Endothelial cell (in vitro differentiated cells): ENCODE results near the gene SERINC5. TPM values are rescaled to one million over a fixed set of nuclear protein-coding genes. Genes with fewer than 3 reads are reported as not detected.

Experiments
- DNase-seq: peaks from one replicate; pipeline ENCODE4 v3.0.0; 2021; ENCODE audit warnings: low spot score
- H3K27ac Mint-ChIP-seq: one replicate; pipeline ENCODE4 v1.8.0; 2021; ENCODE audit warnings: mixed read lengths, inconsistent platforms; ENCODE audit not compliant: unreplicated experiment
- H3K27me3 Mint-ChIP-seq: one replicate; pipeline ENCODE4 v1.8.0; 2021; ENCODE audit warnings: mild to moderate bottlenecking, moderate library complexity, mixed read lengths, inconsistent platforms; ENCODE audit not compliant: unreplicated experiment
- H3K36me3 Mint-ChIP-seq: one replicate; pipeline ENCODE4 v1.8.0; 2021; ENCODE audit warnings: mild to moderate bottlenecking, low read depth, mixed read lengths, inconsistent platforms; ENCODE audit not compliant: unreplicated experiment
- H3K4me1 Mint-ChIP-seq: one replicate; pipeline ENCODE4 v1.8.0; 2021; ENCODE audit warnings: mild to moderate bottlenecking, mixed read lengths, inconsistent platforms; ENCODE audit not compliant: unreplicated experiment
- H3K4me3 Mint-ChIP-seq: one replicate; pipeline ENCODE4 v1.8.0; 2021; ENCODE audit warnings: mild to moderate bottlenecking, mixed read lengths, inconsistent platforms; ENCODE audit not compliant: unreplicated experiment
- H3K9me3 Mint-ChIP-seq: one replicate; pipeline ENCODE4 v1.8.0; 2021; ENCODE audit warnings: mixed read lengths, inconsistent platforms; ENCODE audit not compliant: unreplicated experiment
- total RNA-seq: library from RNA; stranded (reverse); fragmentation: NEBNext Ultra II Directional; extraction: Animal tissue kit (Norgen Biotek cat#: 25700); gene quantifications from one replicate; pipeline ENCODE4 v1.2.1, GENCODE V29; 2021; ENCODE audit not compliant: unreplicated experiment
- TF ChIP-seq, protein P1 (sequence below): fragments of 200-600 bp; sonication (generic); IDR thresholded peaks from one replicate; pipeline ENCODE4 v1.5.0; 2021; ENCODE audit warnings: antibody characterized with exemption; ENCODE audit not compliant: unreplicated experiment

SERINC5 gene
- total RNA-seq, 1 donor from 2014 or later: 122 TPM

DNA sequence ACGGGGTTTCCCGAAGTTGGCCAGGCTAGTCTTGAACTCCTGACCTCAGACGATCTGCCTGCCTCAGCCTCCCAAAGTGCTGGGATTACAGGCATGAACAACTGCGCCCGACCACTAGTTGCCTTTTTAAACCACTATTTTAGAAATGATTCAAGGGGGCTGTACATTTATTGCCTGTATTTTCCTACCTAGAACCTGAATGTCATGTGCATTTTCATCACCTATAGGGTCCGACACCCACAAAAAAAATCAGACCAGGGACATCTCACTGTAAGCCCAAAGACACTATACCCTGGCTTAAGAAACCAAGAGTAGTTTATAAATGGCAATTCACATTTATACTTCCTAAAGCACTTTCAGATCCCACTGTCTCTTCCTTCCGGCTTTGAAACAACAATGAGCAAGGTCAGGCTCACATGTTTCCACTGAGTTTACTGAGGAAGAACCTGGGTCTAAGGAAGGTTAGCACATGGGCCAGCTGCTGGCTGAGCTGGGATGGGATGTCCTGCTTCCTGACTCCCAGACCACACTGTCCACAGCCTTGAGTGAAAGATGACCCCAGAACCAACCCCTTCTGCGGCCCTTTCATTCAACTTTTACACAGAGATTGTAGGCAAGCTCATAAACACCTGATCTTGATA, 87.3 kb downstream of the SERINC5 start:
- TF ChIP-seq, protein P1, sequence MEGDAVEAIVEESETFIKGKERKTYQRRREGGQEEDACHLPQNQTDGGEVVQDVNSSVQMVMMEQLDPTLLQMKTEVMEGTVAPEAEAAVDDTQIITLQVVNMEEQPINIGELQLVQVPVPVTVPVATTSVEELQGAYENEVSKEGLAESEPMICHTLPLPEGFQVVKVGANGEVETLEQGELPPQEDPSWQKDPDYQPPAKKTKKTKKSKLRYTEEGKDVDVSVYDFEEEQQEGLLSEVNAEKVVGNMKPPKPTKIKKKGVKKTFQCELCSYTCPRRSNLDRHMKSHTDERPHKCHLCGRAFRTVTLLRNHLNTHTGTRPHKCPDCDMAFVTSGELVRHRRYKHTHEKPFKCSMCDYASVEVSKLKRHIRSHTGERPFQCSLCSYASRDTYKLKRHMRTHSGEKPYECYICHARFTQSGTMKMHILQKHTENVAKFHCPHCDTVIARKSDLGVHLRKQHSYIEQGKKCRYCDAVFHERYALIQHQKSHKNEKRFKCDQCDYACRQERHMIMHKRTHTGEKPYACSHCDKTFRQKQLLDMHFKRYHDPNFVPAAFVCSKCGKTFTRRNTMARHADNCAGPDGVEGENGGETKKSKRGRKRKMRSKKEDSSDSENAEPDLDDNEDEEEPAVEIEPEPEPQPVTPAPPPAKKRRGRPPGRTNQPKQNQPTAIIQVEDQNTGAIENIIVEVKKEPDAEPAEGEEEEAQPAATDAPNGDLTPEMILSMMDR: no peak
- peaks cover 27% of the 10 kb centered on the region for H3K4me1 Mint-ChIP-seq
- peaks cover 5% of the 10 kb centered on the region for H3K27me3 Mint-ChIP-seq
- H3K9me3 Mint-ChIP-seq: no peaks in the 10 kb centered on the region
- DNase-seq: peak; percentile 11
- peaks cover 44% of the 10 kb centered on the region for H3K36me3 Mint-ChIP-seq
- H3K27ac Mint-ChIP-seq: peak overlapping the region; percentile 64
- no peak overlapping the region for H3K4me3 Mint-ChIP-seq

DNA sequence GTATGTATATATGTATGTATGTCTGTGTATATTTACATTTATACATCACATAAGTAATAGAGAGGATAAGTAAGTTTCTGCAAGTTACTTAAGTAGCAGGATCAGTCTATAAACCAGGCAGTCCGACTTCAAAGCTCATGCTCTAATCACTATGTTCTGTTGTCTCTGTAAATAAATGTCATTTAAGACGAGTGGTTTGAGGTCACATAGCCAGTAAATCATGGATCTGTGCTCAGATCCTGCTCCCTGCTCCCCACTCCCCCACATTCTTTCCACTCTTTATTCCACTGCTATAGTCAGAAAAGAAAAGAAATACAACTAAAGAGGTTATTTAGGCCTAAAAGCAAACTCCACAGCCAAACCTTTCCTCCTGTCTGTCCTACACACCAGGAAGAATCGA, 90.4 kb downstream of the SERINC5 start:
- no peak overlapping the region for H3K4me3 Mint-ChIP-seq
- H3K9me3 Mint-ChIP-seq: no peaks in the 10 kb centered on the region
- TF ChIP-seq, protein P1: no peak
- no peaks in the 10 kb centered on the region for H3K27me3 Mint-ChIP-seq
- peaks cover 23% of the 10 kb centered on the region for H3K4me1 Mint-ChIP-seq
- DNase-seq: no peak
- no peak overlapping the region for H3K27ac Mint-ChIP-seq
- peaks cover 54% of the 10 kb centered on the region for H3K36me3 Mint-ChIP-seq

DNA sequence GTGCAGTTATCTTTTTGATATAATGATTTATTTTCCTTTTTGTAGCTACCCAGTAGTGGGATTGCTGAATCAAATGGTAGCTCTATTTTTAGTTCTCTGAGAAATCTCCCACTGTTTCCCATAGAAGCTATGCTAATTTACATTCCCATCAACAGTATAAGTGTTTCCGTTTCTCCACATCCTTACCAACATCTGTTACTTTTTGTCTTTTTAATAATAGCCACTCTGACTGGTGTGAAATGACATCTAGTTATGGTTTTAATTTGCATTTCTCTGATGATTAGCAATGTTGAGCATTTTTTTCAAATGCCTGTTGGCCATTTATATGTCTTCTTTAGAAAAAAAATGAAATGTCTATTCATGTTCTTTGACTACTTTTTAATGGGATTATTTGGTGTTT, 94.7 kb downstream of the SERINC5 start:
- H3K36me3 Mint-ChIP-seq: peaks cover 70% of the 10 kb centered on the region
- H3K27me3 Mint-ChIP-seq: no peaks in the 10 kb centered on the region
- H3K27ac Mint-ChIP-seq: no peak overlapping the region
- no peak overlapping the region for H3K4me3 Mint-ChIP-seq
- no peak for DNase-seq
- TF ChIP-seq, protein P1: no peak
- peaks cover 9% of the 10 kb centered on the region for H3K4me1 Mint-ChIP-seq
- H3K9me3 Mint-ChIP-seq: no peaks in the 10 kb centered on the region

DNA sequence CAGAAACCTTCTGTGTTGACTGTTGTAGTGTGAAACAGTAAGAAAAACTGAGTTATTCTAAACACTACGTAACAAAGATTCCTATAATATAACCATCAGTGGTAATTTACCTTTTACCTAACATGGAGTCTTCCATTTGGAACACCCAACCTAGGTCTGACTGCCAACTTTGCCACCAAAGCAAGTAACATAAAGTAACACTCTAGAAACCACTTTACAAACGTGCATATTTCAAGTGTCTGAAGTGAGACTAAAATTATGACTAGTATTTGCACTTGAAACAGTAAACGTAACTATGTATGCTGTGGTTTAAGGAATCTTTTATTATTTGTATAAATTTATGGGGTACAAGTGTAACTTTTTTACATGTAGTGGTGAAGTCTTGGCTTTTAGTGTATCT, 95.6 kb downstream of the SERINC5 start:
- H3K36me3 Mint-ChIP-seq: peaks cover 71% of the 10 kb centered on the region
- TF ChIP-seq, protein P1: no peak
- peaks cover 11% of the 10 kb centered on the region for H3K4me1 Mint-ChIP-seq
- no peak overlapping the region for H3K4me3 Mint-ChIP-seq
- DNase-seq: no peak
- no peaks in the 10 kb centered on the region for H3K27me3 Mint-ChIP-seq
- no peaks in the 10 kb centered on the region for H3K9me3 Mint-ChIP-seq
- H3K27ac Mint-ChIP-seq: no peak overlapping the region

DNA sequence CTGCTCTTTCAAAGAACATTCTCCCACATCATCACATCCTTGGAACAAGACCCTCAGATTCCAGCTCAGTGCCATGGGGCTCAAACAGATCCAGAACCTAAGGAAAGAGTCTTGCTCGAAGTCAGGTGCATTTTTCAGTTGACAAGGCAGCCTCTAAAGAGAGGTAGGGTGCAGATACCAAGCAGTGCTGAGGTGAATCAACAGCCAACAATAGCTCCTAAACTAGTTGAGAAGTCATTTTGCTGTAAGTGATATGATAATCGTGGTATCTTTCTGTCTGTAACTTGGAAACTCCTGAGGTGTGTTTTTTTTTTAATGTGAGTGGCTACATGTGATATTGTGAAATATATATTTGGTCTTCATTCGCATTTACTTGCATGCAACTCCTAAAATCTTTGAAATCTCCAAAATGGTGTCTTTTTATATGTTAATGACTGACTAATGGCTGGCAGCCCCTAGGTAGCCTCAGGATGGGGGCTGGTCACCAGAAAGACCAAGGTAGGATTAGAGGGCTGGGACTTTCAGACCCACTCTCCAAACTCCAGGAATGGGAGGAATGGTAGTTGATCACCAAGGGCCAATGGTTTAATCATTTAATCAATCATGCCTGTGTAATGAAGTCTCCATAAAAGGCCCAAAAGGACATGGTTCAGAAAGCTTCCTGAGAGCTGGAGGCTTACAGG, 96.6 kb downstream of the SERINC5 start:
- H3K27me3 Mint-ChIP-seq: no peaks in the 10 kb centered on the region
- peaks cover 71% of the 10 kb centered on the region for H3K36me3 Mint-ChIP-seq
- H3K27ac Mint-ChIP-seq: no peak overlapping the region
- TF ChIP-seq, protein P1: no peak
- no peak overlapping the region for H3K4me3 Mint-ChIP-seq
- H3K9me3 Mint-ChIP-seq: no peaks in the 10 kb centered on the region
- peaks cover 11% of the 10 kb centered on the region for H3K4me1 Mint-ChIP-seq
- no peak for DNase-seq
